SK-N-SH (cell line): Measurements from ENCODE around the gene RNF113B. TPM values are rescaled to one million over a fixed set of nuclear protein-coding genes. Genes with fewer than 3 reads are reported as not detected.

Experiments used
- CTCF ChIA-PET: fragments of 300-600, 350-600 bp; formaldehyde crosslinking; extraction: SDS; loops from one replicate; lab custom pipeline; 2021; lab: Yijun Ruan, JAX
- POLR2A ChIA-PET: fragments of 350-600 bp; sonication (Branson Sonifier 250); formaldehyde crosslinking; extraction: SDS; loops from one replicate; lab custom pipeline; 2020; ENCODE audit warnings: antibody characterized with exemption, inconsistent platforms; lab: Yijun Ruan, JAX
- DNase-seq: peaks from one replicate; pipeline ENCODE4 v3.0.0; 2012
- H2AFZ ChIP-seq: fragments of 200-600 bp; sonication (generic); 2 replicates; pipeline ENCODE4 v1.8.1; 2016; ENCODE audit warnings: antibody characterized with exemption, mild to moderate bottlenecking, low read depth
- H3F3A ChIP-seq: fragments of 200-600 bp; sonication (generic); replicated peaks from 2 replicates; pipeline ENCODE3; 2016; ENCODE audit warnings: antibody characterized with exemption, mild to moderate bottlenecking; ENCODE audit not compliant: insufficient read depth
- H3K27ac ChIP-seq, 2 experiments: fragments of 200-500 bp in 1 of 2; fragments of 200-600 bp in 1 of 2; sonication (Bioruptor generic) in 1 of 2; sonication (generic), shearing (Covaris generic) in 1 of 2; 2 replicates each; pipeline versions ENCODE4 v1.5.1 to v1.6.1; 2014 to 2016; ENCODE audit warnings: low read depth in 2 of 2, inconsistent platforms in 1 of 2, low read length in 1 of 2, mild to moderate bottlenecking in 1 of 2, mixed read lengths in 1 of 2
- H3K27me3 ChIP-seq: fragments of 200-600 bp; sonication (generic), shearing (Covaris generic); 2 replicates; pipeline ENCODE4 v1.6.1; 2016; ENCODE audit warnings: mixed run types; ENCODE audit not compliant: insufficient read depth
- H3K36me3 ChIP-seq, 2 experiments: fragments of 200-500 bp in 1 of 2; fragments of 200-600 bp in 1 of 2; sonication (Bioruptor generic) in 1 of 2; sonication (generic) in 1 of 2; replicated peaks in 1 of 2; 2 replicates each; pipeline versions ENCODE3 to v1.5.1; 2014 to 2016; ENCODE audit warnings: low read length in 1 of 2, mild to moderate bottlenecking in 1 of 2; ENCODE audit not compliant: insufficient read depth in 2 of 2, control insufficient read depth in 1 of 2
- H3K4me1 ChIP-seq, 2 experiments: fragments of 200-500 bp in 1 of 2; fragments of 200-600 bp in 1 of 2; sonication (Bioruptor generic) in 1 of 2; sonication (generic), shearing (Covaris generic) in 1 of 2; 2 replicates each; pipeline versions ENCODE4 v1.5.1 to v1.6.1; 2014 to 2016; ENCODE audit warnings: low read depth in 1 of 2, low read length in 1 of 2, mixed run types in 1 of 2; ENCODE audit not compliant: insufficient read depth in 2 of 2, control insufficient read depth in 1 of 2
- H3K4me2 ChIP-seq: fragments of 200-600 bp; sonication (generic), shearing (Covaris generic); 2 replicates; pipeline ENCODE4 v1.6.1; 2017; ENCODE audit warnings: mixed run types
- H3K4me3 ChIP-seq, 2 experiments: fragments of 200-500 bp in 1 of 2; fragments of 200-600 bp in 1 of 2; sonication (Bioruptor generic) in 1 of 2; sonication (generic), shearing (Covaris generic) in 1 of 2; 2 replicates each; pipeline versions ENCODE4 v1.5.1 to v1.8.1; 2014 to 2016; ENCODE audit warnings: low read depth in 2 of 2, inconsistent platforms in 1 of 2, low read length in 1 of 2, mild to moderate bottlenecking in 1 of 2, mixed read lengths in 1 of 2, moderate library complexity in 1 of 2
- H3K79me2 ChIP-seq: fragments of 200-600 bp; sonication (generic); 2 replicates; pipeline ENCODE4 v1.8.1; 2017; ENCODE audit warnings: mild to moderate bottlenecking; ENCODE audit not compliant: insufficient read depth
- H3K9ac ChIP-seq: fragments of 200-600 bp; sonication (generic); 2 replicates; pipeline ENCODE4 v1.6.1; 2017; ENCODE audit warnings: mixed run types
- H3K9me2 ChIP-seq: fragments of 200-600 bp; sonication (generic); 2 replicates; pipeline ENCODE4 v1.6.1; 2017; ENCODE audit warnings: mixed run types
- H3K9me3 ChIP-seq: fragments of 200-600 bp; sonication (generic); 2 replicates; pipeline ENCODE4 v1.6.1; 2017; ENCODE audit warnings: mixed run types, mild to moderate bottlenecking, moderate library complexity
- H4K20me1 ChIP-seq: fragments of 200-600 bp; sonication (generic); 2 replicates; pipeline ENCODE4 v1.6.1; 2017; ENCODE audit warnings: mild to moderate bottlenecking, mixed run types; ENCODE audit not compliant: insufficient read depth
- EP300 ChIP-seq, 2 experiments: IDR thresholded peaks; 2 replicates each; pipeline versions ENCODE4 v1.4.0 to v1.6.1; 2012; ENCODE audit warnings: borderline replicate concordance in 1 of 2, low read depth in 1 of 2, low read length in 1 of 2
- EZH2phosphoT487 ChIP-seq: fragments of 200-600 bp; sonication (generic); IDR thresholded peaks from 2 replicates; pipeline ENCODE4 v1.6.1; 2017; ENCODE audit warnings: low read depth, mixed run types, mild to moderate bottlenecking, antibody characterized with exemption, moderate library complexity, borderline replicate concordance
- GABPA ChIP-seq: IDR thresholded peaks from 2 replicates; pipeline ENCODE4 v1.4.0; 2012; ENCODE audit warnings: low read depth, mild to moderate bottlenecking
- NRF1 ChIP-seq: IDR thresholded peaks from 2 replicates; pipeline ENCODE4 v1.6.1; 2012; ENCODE audit warnings: low read depth, mild to moderate bottlenecking, low read length
- POLR2AphosphoS5 ChIP-seq: IDR thresholded peaks from 2 replicates; pipeline ENCODE4 v1.6.1; 2012; ENCODE audit warnings: low read depth, low read length
- RCOR1 ChIP-seq: fragments of 150-350 bp; IDR thresholded peaks from 2 replicates; pipeline ENCODE4 v1.6.1; 2017; ENCODE audit warnings: antibody characterized with exemption, low read length
- SMC3 ChIP-seq: IDR thresholded peaks from 2 replicates; pipeline ENCODE4 v1.6.1; 2012; ENCODE audit warnings: low read depth, low read length, improper control_type of control experiment
- TAF1 ChIP-seq: IDR thresholded peaks from 2 replicates; pipeline ENCODE4 v1.6.1; 2012; ENCODE audit warnings: low read depth, mild to moderate bottlenecking, low read length, moderate library complexity, borderline replicate concordance
- TCF12 ChIP-seq: IDR thresholded peaks from 2 replicates; pipeline ENCODE4 v1.4.0; 2012
- TEAD4 ChIP-seq: IDR thresholded peaks from 2 replicates; pipeline ENCODE4 v1.4.0; 2012; ENCODE audit warnings: mild to moderate bottlenecking, borderline replicate concordance; ENCODE audit not compliant: insufficient read depth
- USF1 ChIP-seq: IDR thresholded peaks from 2 replicates; pipeline ENCODE4 v1.4.0; 2012; ENCODE audit warnings: low read depth, borderline replicate concordance
- USF2 ChIP-seq: fragments of 150-350 bp; IDR thresholded peaks from 2 replicates; pipeline ENCODE4 v1.6.1; 2017; ENCODE audit warnings: antibody characterized with exemption, low read length, low read depth, borderline replicate concordance
- YY1 ChIP-seq: IDR thresholded peaks from 2 replicates; pipeline ENCODE4 v1.4.0; 2012; ENCODE audit warnings: low read depth, mild to moderate bottlenecking
- WGBS: methylation state at CpG from one replicate; pipeline ENCODE4 v1.1.6; 2017; ENCODE audit warnings: low lambda C conversion rate; 5-methylcytosine and 5-hydroxymethylcytosine counted together
- polyA plus RNA-seq, 3 experiments: library from polyadenylated mRNA; depleted of rRNA; stranded (reverse); fragments of >200 nt; gene quantifications; 2 replicates each; pipeline ENCODE4 v1.2.3, GENCODE V29; 2012
- TF ChIP-seq, protein P1 (sequence below): IDR thresholded peaks from 2 replicates; pipeline ENCODE4 v1.6.1; 2012; ENCODE audit warnings: mild to moderate bottlenecking, low read depth, low read length, moderate library complexity

Gene RNF113B
- polyA plus RNA-seq, 1 of the 3 experiments (the other 2 are of a cell fraction), result not detected

GRCh38 chr13:98206946-98207345 is 29.9 kb upstream of the RNF113B start (continued):
- TF ChIP-seq, protein P1, sequence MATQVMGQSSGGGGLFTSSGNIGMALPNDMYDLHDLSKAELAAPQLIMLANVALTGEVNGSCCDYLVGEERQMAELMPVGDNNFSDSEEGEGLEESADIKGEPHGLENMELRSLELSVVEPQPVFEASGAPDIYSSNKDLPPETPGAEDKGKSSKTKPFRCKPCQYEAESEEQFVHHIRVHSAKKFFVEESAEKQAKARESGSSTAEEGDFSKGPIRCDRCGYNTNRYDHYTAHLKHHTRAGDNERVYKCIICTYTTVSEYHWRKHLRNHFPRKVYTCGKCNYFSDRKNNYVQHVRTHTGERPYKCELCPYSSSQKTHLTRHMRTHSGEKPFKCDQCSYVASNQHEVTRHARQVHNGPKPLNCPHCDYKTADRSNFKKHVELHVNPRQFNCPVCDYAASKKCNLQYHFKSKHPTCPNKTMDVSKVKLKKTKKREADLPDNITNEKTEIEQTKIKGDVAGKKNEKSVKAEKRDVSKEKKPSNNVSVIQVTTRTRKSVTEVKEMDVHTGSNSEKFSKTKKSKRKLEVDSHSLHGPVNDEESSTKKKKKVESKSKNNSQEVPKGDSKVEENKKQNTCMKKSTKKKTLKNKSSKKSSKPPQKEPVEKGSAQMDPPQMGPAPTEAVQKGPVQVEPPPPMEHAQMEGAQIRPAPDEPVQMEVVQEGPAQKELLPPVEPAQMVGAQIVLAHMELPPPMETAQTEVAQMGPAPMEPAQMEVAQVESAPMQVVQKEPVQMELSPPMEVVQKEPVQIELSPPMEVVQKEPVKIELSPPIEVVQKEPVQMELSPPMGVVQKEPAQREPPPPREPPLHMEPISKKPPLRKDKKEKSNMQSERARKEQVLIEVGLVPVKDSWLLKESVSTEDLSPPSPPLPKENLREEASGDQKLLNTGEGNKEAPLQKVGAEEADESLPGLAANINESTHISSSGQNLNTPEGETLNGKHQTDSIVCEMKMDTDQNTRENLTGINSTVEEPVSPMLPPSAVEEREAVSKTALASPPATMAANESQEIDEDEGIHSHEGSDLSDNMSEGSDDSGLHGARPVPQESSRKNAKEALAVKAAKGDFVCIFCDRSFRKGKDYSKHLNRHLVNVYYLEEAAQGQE, result no peak
- TF ChIP-seq NRF1 (no peak), USF2 (no peak), SMC3 (no peak), TCF12 (peak; percentile 57), YY1 (no peak), GABPA (no peak), RCOR1 (no peak), EZH2phosphoT487 (no peak), USF1 (no peak), POLR2AphosphoS5 (peak; percentile 11; the same call in 1 of the 2 replicates)

- no peak overlapping the region for H3K27ac ChIP-seq
- H3K4me3 ChIP-seq, result no peak overlapping the region
- H3K27me3 ChIP-seq, result no peaks in the 10 kb centered on the region
- H3K9me2 ChIP-seq, result no peaks in the 10 kb centered on the region
- no peaks in the 10 kb centered on the region for H4K20me1 ChIP-seq
- no peak overlapping the region for H2AFZ ChIP-seq
- no peak overlapping the region for H3K4me2 ChIP-seq
- H3K36me3 ChIP-seq, result peaks cover 0 to 10% of the 10 kb centered on the region in 2 experiments
- TF ChIP-seq EP300 (IDR thresholded peaks at IDR 0.05; ENCODE audit: borderline replicate concordance in 1 of 2, low read depth in 1 of 2, low read length in 1 of 2) (no peak), TAF1 (no peak), TEAD4 (no peak)
- 97% methylated on average over 2 of the region's 2 CpGs for WGBS
- peaks cover 5% of the 10 kb centered on the region for H3K9me3 ChIP-seq
- POLR2A ChIA-PET, result no interaction called here
- no peak overlapping the region for H3K9ac ChIP-seq
- CTCF ChIA-PET, result interaction anchor here (1.0 kb wide), 1 partner anchor 41 kb away, joined by 3 read pairs; no protein-coding TSS in a partner anchor
- peaks cover 0 to 11% of the 10 kb centered on the region in 2 experiments; a peak in 1 of 4 replicates for H3K4me1 ChIP-seq
- DNase-seq, result no peak
- H3F3A ChIP-seq, result peaks cover 13% of the 10 kb centered on the region
- peaks cover 50% of the 10 kb centered on the region for H3K79me2 ChIP-seq
These were observed 27.5 kb upstream of the RNF113B start for GRCh38 chr13:98204546-98204945.
